ENCODE measurements around the gene ANKRD16.

- no peak for TF ChIP-seq CTCF (conservative IDR thresholded peaks at IDR 0.05; ENCODE audit: low read depth, low read length)
- TF ChIP-seq EZH2 (IDR thresholded peaks at IDR 0.05; ENCODE audit: low read length, unreplicated experiment) = no peak
These were observed 2.1 kb downstream of the ANKRD16 start for GRCh38 chr10:5887641-5888040.

Measured in PC-3 (cell line).